ENCODE measurements around the gene SUN5.

The SUN5 gene

GRCh38 chr20:33019465-33020277, 15.4 kb upstream of the SUN5 start:
- TF ChIP-seq ZBTB7A (IDR thresholded peaks at IDR 0.05; ENCODE audit: low read depth) (no peak), TEAD4 (IDR thresholded peaks at IDR 0.05) (no peak), RAD21 (IDR thresholded peaks at IDR 0.05; ENCODE audit: low read depth) (peak; percentile 12; the same call in 1 of the 2 replicates)

GRCh38 chr20:33018169-33018931, 14.1 kb upstream of the SUN5 start:
- TF ChIP-seq MAX (IDR thresholded peaks at IDR 0.05) (no peak), RAD21 (IDR thresholded peaks at IDR 0.05; ENCODE audit: low read depth) (no peak), EP300 (IDR thresholded peaks at IDR 0.05; ENCODE audit: borderline replicate concordance) (no peak), EGR1 (IDR thresholded peaks at IDR 0.05) (no peak), REST (IDR thresholded peaks at IDR 0.05; ENCODE audit: low read depth) (no peak), TAF1 (IDR thresholded peaks at IDR 0.05; ENCODE audit: low read depth) (no peak), FOXM1 (IDR thresholded peaks at IDR 0.05; ENCODE audit: borderline replicate concordance, low read depth) (no peak), USF1 (IDR thresholded peaks at IDR 0.05) (no peak), ZBTB7A (IDR thresholded peaks at IDR 0.05; ENCODE audit: low read depth) (no peak), CEBPB (IDR thresholded peaks at IDR 0.05) (no peak), TCF12 (IDR thresholded peaks at IDR 0.05; ENCODE audit: low read depth) (no peak)

- no peak for TF ChIP-seq ZBTB7A (IDR thresholded peaks at IDR 0.05; ENCODE audit: low read depth)
- no peak for TF ChIP-seq REST (IDR thresholded peaks at IDR 0.05; ENCODE audit: low read depth)
Observed at GRCh38 chr20:33017542-33017941, 13.3 kb upstream of the SUN5 start.

- TF ChIP-seq TAF1 (IDR thresholded peaks at IDR 0.05; ENCODE audit: low read depth): no peak
- TF ChIP-seq YY1 (IDR thresholded peaks at IDR 0.05; ENCODE audit: low read depth): no peak
- TF ChIP-seq FOXM1 (IDR thresholded peaks at IDR 0.05; ENCODE audit: borderline replicate concordance, low read depth): no peak
- TF ChIP-seq TCF12 (IDR thresholded peaks at IDR 0.05; ENCODE audit: low read depth): no peak
- TF ChIP-seq CEBPB (IDR thresholded peaks at IDR 0.05): no peak
- no peak for TF ChIP-seq TEAD4 (IDR thresholded peaks at IDR 0.05)
Observed at GRCh38 chr20:33016581-33017109, 12.4 kb upstream of the SUN5 start.

GRCh38 chr20:33015700-33016580, 11.7 kb upstream of the SUN5 start:
- no peak for TF ChIP-seq ZBTB7A (IDR thresholded peaks at IDR 0.05; ENCODE audit: low read depth)
- no peak for TF ChIP-seq CREB1 (IDR thresholded peaks at IDR 0.05; ENCODE audit: low read depth)
- no peak for TF ChIP-seq EGR1 (IDR thresholded peaks at IDR 0.05)
- no peak for TF ChIP-seq REST (IDR thresholded peaks at IDR 0.05; ENCODE audit: low read depth)
- no peak for TF ChIP-seq USF1 (IDR thresholded peaks at IDR 0.05)
- no peak for TF ChIP-seq YY1 (IDR thresholded peaks at IDR 0.05; ENCODE audit: low read depth)
- no peak for TF ChIP-seq EP300 (IDR thresholded peaks at IDR 0.05; ENCODE audit: borderline replicate concordance)
- TF ChIP-seq FOXM1 (IDR thresholded peaks at IDR 0.05; ENCODE audit: borderline replicate concordance, low read depth): no peak
- TF ChIP-seq TCF12 (IDR thresholded peaks at IDR 0.05; ENCODE audit: low read depth): no peak
- no peak for TF ChIP-seq TAF1 (IDR thresholded peaks at IDR 0.05; ENCODE audit: low read depth)
- no peak for TF ChIP-seq MAX (IDR thresholded peaks at IDR 0.05)
- no peak for TF ChIP-seq RAD21 (IDR thresholded peaks at IDR 0.05; ENCODE audit: low read depth)
- no peak for TF ChIP-seq TEAD4 (IDR thresholded peaks at IDR 0.05)
- TF ChIP-seq NFIC (IDR thresholded peaks at IDR 0.05): no peak
- no peak for TF ChIP-seq CEBPB (IDR thresholded peaks at IDR 0.05)

All from Ishikawa (cell line).